ENCODE data around the gene NUDT3. TPM values are rescaled to one million over a fixed set of nuclear protein-coding genes. Genes with fewer than 3 reads are reported as not detected.

The NUDT3 gene
- polyA plus RNA-seq, 2 of the 4 experiments (the other 2 are of a cell fraction): 5.2 to 13.4 TPM

- no peak overlapping the region for H3K4me2 ChIP-seq
- H3K4me1 ChIP-seq: no peaks in the 10 kb centered on the region
- H3K9me3 ChIP-seq: no peaks in the 10 kb centered on the region
- POLR2A ChIA-PET: no interaction called here
- no peak for ATAC-seq
- WGBS (ENCODE audit: missing lambda C conversion rate): 82% methylated on average over 1 of the region's 1 CpG
- no peak overlapping the region for H3K4me3 ChIP-seq
- FAIRE-seq: no peak
- CTCF ChIA-PET: interaction anchor here (0.9 to 1.3 kb wide), 2 partner anchors 28 to 69 kb away, joined by 3 read pairs; no protein-coding TSS in a partner anchor
- no peak for DNase-seq (ENCODE audit: low read depth in 1 of 2, low spot score in 1 of 2)
- no peak for TF ChIP-seq HMGXB4 (CRISPR knock-in tag; IDR thresholded peaks at IDR 0.05; ENCODE audit: borderline replicate concordance)
- no peak for TF ChIP-seq ELK1 (IDR thresholded peaks at IDR 0.05; ENCODE audit: low read depth, low read length)
- no peak for TF ChIP-seq HOXB13 (CRISPR knock-in tag; IDR thresholded peaks at IDR 0.05; ENCODE audit: low read depth)
- no peak for TF ChIP-seq ZNF302 (CRISPR knock-in tag; IDR thresholded peaks at IDR 0.05)
- TF ChIP-seq MAFK (IDR thresholded peaks at IDR 0.05; ENCODE audit: partially characterized antibody): no peak
- TF ChIP-seq RCOR1 (IDR thresholded peaks at IDR 0.05; ENCODE audit: low read depth, low read length): no peak
- TF ChIP-seq CBX8 (IDR thresholded peaks at IDR 0.05): no peak
- TF ChIP-seq HOXA7 (CRISPR knock-in tag; IDR thresholded peaks at IDR 0.05): no peak
- H3K27ac ChIP-seq: no peak overlapping the region
Observed at GRCh38 chr6:34350137-34350933, 42.1 kb downstream of the NUDT3 start.

GRCh38 chr6:34349211-34349610 is 43.3 kb downstream of the NUDT3 start:
- no peak overlapping the region for H3K4me2 ChIP-seq
- H3K27ac ChIP-seq: no peak overlapping the region
- ATAC-seq (no peak), FAIRE-seq (no peak), DNase-seq (ENCODE audit: low read depth in 1 of 2, low spot score in 1 of 2) (no peak)
- no peaks in the 10 kb centered on the region for H3K4me1 ChIP-seq
- no peaks in the 10 kb centered on the region for H3K9me3 ChIP-seq
- CTCF ChIA-PET: interaction anchor here (1.3 kb wide), 1 partner anchor 29 kb away, joined by 3 read pairs; no protein-coding TSS in a partner anchor
- H3K4me3 ChIP-seq: no peak overlapping the region
- TF ChIP-seq NPAS2 (CRISPR knock-in tag; IDR thresholded peaks at IDR 0.05; ENCODE audit: borderline replicate concordance): no peak
- no peak for TF ChIP-seq MAFK (IDR thresholded peaks at IDR 0.05; ENCODE audit: partially characterized antibody)
- no peak for TF ChIP-seq HOXB13 (CRISPR knock-in tag; IDR thresholded peaks at IDR 0.05; ENCODE audit: low read depth)
- TF ChIP-seq BCL3 (IDR thresholded peaks at IDR 0.05): no peak
- TF ChIP-seq CHD4 (IDR thresholded peaks at IDR 0.05; ENCODE audit: borderline replicate concordance): no peak
- TF ChIP-seq RAD21 (conservative IDR thresholded peaks at IDR 0.05 in 1 of 2, IDR thresholded peaks at IDR 0.05 in 1 of 2): no peak
- no peak for TF ChIP-seq FOSL2 (IDR thresholded peaks at IDR 0.05)
- TF ChIP-seq FOSL2 (CRISPR knock-in tag; IDR thresholded peaks at IDR 0.05): no peak
- TF ChIP-seq PBX3 (IDR thresholded peaks at IDR 0.05): no peak
- TF ChIP-seq TFCP2L1 (CRISPR knock-in tag; IDR thresholded peaks at IDR 0.05): no peak
- TF ChIP-seq RNF2 (IDR thresholded peaks at IDR 0.05; ENCODE audit: borderline replicate concordance, low read depth): no peak
- no peak for TF ChIP-seq USF2 (IDR thresholded peaks at IDR 0.05)
- TF ChIP-seq RARB (CRISPR knock-in tag; IDR thresholded peaks at IDR 0.05): no peak
- no peak for TF ChIP-seq CBX8 (IDR thresholded peaks at IDR 0.05)
- TF ChIP-seq NFE2L2 (conservative IDR thresholded peaks at IDR 0.05; ENCODE audit: low read length): no peak
- no peak for TF ChIP-seq HOXB5 (CRISPR knock-in tag; IDR thresholded peaks at IDR 0.05)
- POLR2A ChIA-PET: no interaction called here
- WGBS (ENCODE audit: missing lambda C conversion rate): 94% methylated on average over 4 of the region's 4 CpGs

All from A549 (cell line).